GM19397 (cell line): Measurements from ENCODE around the gene ATP4B.

Experiments used
- ATAC-seq: cut with Tn5 transposase; IDR thresholded peaks from one replicate; pipeline ENCODE4 v1.9.1; 2021; ENCODE audit warnings: mild to moderate bottlenecking, moderate library complexity; ENCODE audit not compliant: unreplicated experiment

Gene ATP4B

DNA sequence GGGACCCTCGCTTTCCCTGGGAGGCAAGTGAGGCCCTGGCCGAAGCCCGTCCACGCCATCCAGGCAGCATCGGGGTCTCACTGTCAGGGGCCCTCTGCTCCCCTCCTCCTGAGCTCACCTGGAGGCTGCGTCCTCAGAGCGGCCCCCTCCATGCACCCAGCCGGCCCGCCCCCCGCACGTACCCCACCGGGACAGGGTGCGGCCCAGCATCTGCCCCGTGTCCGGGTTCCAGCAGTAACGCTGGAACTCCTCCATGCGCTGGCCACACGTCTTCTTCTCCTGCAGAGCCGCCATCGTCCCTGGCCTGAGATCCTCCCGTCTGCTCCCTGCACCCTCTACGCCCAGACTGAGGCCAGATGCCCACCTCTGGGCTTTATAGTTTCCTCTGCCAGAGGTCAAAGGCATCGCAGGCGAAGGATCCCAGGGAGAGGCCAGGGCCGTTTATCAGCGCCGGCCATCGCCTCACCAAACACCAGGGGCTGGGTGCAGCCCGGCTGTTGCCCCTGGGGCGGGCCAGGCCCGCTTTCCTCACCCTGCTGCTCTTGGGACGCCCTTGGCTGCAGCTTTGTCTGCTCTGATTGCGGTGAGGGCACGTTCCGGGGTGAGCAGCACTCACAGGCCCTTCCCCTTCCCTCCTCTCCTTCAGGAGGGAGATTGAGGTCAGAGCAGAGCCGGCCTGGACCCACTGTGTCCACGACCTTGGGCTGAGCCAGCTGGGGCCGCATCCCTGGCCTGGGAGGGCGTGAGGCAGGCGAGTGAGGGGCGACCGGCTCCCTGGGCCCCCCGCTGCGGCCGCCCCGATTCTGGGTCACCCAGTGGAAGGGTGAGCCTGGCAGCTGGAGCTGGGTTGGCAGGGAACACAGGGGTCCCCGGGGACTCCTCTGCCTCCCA lies at the start of gene ATP4B:
ATP4B (minus strand) TSS at position 348 of the 891 bp plus-strand sequence; CDS start at position 294, 54 bp downstream.
- ATAC-seq: no peak

DNA sequence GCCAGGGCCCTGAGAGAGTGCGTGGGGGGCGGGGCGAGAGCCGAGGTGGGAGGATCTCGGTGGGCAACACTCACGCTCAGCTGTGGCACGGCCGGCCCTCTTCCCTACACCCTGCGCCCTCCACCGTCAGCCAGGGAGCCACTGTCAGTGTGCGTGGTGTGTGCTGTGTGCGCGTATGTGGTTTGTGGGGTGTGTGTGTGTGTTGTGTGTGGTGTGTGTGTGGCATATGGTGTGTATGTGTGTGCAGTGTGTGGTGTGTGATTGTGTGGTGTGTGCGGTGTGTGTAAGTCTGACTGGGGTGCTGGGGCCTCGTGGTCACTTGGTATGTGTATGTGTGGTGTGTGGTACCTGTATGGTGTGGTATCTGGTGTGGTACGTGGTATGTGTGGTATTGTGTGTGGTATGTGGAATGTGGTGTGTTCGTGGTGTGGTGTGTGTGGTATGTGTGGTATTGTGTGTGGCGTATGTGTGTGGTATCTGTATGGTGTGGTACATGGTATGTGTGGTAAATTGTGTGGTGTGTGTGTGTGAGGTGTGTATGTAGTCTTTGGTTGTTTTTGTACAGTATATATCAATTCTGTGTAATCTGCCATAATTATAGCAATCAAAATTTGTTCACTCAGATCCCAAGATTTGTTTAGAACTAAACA lies 14.1 kb upstream of the ATP4B start:
- no peak for ATAC-seq

DNA sequence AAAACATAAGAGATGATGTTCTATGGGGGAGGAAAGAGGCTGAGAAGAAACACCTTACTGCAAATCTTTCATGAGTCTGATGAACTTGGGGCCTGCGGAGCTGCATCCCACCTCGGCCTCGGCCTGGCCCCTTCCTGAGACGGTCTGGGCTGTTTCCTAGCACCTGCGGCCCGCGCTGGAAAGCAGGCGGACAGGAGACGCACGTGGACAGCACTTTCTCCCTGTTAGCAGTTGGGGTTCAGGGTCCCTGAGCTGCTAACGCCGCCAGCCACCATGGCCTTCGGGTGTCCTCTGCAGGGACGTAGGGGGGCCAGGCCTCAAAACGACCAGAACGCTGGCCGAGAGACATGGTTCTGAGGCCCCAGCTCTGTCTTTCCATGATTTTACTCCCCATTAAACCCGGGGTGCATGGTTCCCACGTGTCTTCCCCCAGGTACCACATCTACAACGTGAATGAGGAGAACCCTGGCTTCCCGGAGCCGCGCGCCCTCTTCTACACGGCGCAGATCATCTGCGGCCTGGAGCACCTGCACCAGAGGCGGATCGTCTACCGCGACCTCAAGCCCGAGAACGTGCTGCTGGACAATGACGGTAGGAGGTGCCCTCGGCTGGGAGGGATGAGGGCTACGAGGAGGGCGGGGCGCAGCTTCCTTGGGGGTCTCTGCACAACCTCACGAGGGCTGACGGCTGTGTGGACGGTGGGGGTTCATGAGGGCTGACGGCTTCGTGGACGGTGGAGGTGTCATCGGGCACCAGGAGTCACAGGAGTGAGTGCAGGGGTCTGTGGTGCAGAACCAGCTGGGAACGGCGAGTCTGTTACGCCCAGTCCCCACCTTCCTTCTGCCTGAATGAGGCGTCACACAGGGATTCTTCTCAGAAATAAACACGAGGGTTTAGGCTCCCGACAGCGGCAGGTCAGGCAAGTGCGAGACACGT lies 13.3 kb upstream of the ATP4B start:
- ATAC-seq: no peak

DNA sequence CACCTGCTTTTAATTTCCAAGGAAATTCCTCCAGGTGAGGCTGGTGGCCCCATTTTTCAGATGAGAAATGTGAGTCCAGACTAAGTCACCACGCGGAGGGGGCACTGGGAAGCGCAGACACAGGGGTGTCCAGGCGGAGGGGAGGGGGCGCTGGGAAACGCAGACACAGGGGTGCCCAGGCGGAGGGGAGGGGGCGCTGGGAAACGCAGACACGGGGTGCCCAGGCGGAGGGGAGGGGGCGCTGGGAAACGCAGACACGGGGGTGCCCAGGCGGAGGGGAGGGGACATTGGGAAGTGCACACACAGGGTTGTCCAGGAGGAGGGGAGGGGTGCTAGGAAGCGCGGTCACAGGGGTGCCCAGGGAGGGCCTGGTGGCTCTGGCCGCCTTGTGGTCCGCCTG lies 12.5 kb upstream of the ATP4B start:
- ATAC-seq: no peak

DNA sequence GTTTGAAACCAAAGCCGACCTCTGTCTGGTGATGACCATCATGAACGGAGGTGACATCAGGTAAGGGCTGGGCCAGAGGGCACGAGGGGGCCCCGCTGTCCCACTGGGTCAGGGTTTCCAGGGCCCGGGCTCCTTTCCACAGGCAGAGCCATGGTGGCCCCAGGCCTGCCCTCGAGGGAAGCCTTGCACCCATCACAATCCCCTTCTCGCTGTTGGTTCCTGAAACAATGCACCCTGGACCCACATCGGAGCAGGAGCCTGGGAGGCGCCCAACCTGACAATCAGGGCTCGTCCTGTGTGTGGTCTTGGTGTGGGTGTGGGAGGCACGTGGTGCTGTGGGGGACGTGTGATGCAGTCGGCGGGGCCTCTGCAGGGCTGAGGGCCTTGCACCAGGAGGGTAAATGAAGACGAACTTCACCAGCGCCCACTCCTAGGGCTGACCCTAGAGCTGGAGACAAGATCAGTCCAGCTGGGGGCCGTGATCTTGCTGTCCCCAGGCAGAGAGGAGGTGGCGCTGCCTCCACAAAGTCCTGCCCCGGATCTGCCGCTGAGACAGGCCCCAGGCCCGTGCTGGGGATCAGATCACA lies 11.8 kb upstream of the ATP4B start:
- ATAC-seq: no peak

DNA sequence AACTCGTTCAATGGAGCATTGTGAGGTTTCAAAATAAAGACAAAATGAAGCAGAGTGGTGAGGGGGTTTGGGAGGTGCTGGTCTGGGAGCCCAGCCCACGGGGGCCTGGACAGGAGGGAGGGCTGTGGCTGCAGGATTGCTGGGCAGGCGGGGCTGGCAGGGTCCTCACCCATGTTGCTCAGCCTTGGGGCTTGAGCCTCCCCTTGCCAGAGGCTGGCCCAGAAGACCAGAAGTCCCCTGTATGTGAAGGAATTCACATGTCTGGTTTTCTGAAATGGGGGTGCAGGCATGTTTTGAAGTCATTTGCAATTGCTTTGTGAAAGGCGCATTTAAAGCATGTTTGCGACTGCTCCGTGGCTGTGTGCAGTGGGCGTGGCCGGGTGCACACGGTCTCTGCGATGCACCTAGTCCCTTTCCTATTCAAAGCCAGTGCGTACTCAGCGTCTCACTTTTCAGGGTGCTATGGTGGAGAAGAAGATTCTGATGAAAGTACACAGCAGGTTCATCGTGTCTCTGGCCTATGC lies 11.3 kb upstream of the ATP4B start:
- ATAC-seq: no peak

DNA sequence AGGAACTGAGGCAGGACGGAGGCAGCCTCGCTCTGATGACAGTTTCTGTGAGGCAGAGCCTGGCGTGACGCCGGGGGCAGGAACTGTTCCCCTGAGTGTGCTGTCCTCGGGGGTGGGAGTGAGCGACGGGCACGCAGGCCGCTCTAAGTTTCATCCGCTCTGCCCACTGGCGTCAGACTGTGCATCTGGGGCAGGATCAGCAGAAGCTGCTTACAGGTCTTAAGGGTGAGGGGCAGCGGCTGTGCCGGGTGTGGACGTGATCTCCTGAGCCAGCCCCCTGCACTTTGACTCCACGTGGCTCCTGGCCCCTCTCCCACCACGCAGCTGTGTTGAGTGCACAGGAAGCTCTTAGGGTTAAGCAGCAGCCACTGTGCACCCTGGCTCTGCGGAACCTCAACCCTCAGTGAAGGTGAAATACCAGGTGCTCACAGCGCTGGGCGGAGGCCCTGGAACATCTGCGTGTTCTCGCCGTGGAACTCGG lies 10.5 kb upstream of the ATP4B start:
- no peak for ATAC-seq

DNA sequence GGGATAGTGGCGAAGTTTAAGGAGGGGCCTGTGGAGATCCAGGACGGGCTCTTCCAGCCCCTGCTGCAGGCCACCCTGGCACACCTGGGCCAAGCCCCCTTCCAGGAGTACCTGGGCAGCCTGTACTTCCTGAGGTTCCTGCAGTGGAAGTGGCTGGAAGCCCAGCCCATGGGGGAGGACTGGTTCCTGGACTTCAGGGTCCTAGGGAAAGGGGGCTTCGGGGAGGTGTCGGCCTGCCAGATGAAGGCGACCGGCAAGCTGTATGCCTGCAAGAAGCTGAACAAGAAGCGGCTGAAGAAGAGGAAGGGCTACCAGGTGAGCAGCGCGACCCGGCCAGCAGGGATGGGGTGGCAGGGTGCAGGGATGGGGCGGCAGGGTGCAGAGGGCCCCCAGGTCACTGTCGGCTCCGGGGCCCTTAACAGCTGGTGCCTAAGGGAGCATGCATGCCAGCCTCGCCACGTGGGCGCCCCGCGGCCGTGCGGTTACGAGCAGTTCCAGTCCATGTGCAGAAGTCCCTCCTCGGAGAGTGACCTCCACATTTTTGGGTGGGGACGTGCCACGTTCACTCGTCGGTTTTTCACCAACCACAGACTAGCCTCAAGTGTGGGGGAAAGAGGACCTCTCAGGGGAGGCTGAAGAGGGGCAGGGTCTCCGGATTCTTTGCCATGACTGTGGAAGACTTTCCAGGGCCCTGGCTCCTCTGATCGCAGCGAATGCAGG lies 9.9 kb upstream of the ATP4B start:
- no peak for ATAC-seq

DNA sequence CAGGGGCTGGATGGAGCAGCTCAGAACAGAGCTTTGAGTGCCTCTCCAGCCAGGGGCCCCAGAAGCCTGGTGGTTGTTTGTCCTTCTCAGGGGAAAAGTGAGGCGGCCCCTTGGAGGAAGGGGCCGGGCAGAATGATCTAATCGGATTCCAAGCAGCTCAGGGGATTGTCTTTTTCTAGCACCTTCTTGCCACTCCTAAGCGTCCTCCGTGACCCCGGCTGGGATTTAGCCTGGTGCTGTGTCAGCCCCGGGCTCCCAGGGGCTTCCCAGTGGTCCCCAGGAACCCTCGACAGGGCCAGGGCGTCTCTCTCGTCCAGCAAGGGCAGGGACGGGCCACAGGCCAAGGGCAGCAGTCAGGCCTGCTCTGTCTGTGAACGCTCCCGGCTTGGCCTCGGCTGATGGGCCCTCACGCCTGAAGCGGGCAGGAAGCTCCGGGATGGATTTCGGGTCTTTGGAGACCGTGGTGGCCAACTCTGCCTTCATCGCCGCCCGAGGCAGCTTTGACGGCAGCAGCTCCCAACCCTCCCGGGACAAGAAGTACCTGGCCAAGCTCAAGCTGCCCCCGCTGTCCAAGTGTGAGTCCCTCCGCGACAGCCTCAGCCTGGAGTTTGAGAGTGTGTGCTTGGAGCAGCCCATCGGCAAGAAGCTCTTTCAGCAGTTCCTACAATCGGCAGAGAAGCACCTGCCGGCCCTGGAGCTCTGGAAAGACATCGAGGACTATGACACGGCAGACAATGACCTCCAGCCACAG lies 9.1 kb upstream of the ATP4B start, which contains the start of gene GRK1:
GRK1 (plus strand) TSS at position 269 of the 751 bp plus-strand sequence; CDS start at position 437, 168 bp downstream.
- no peak for ATAC-seq

DNA sequence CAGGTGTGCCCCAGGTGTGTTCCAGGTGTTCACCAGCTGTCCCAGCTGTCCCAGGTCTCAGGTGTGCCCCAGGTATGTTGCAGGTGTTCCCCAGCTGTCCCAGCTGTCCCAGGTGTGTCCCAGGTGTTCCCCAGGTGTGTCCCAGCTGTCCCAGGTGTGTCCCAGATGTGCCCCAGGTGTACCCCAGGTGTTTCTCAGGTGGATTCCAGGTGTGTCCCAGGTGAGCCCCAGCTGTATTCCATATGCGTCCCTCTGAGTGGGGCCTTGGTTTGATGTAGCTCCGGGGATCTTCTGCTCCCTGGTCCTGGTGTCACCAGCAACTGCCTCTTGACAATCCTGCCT lies 8.3 kb upstream of the ATP4B start:
- no peak for ATAC-seq

DNA sequence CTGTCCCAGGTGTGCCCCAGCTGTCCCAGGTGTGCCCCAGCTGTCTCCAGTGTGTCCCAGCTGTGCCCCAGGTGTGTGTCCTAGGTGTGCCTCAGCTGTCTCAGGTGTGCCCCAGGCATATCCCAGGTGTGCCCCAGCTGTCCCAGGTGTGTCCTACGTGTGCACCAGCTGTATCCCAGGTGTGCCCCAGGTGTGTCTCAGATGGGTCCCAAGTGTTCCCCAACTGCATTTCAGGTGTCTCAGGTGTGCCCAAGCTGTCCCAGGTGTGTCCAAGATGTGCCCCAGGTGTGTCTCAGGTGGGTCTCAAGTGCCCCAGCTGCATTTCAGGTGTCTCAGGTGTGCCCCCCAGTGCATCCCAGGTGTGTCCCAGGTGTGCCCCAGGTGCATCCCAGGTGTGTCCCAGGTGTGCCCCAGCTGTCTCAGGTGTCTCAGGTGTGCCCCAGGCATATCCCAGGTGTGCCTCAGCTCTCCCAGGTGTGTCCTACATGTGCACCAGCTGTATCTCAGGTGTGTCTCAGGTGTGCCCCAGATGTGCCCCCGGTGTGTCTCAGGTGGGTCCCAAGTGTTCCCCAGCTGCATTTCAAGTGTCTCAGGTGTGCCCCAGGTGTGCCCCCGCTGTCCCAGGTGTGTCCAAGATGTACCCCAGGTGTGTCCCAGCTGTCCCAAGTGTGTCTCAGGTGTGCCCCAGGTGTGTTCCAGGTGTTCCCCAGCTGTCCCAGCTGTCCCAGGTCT lies 7.8 kb upstream of the ATP4B start:
- no peak for ATAC-seq

DNA sequence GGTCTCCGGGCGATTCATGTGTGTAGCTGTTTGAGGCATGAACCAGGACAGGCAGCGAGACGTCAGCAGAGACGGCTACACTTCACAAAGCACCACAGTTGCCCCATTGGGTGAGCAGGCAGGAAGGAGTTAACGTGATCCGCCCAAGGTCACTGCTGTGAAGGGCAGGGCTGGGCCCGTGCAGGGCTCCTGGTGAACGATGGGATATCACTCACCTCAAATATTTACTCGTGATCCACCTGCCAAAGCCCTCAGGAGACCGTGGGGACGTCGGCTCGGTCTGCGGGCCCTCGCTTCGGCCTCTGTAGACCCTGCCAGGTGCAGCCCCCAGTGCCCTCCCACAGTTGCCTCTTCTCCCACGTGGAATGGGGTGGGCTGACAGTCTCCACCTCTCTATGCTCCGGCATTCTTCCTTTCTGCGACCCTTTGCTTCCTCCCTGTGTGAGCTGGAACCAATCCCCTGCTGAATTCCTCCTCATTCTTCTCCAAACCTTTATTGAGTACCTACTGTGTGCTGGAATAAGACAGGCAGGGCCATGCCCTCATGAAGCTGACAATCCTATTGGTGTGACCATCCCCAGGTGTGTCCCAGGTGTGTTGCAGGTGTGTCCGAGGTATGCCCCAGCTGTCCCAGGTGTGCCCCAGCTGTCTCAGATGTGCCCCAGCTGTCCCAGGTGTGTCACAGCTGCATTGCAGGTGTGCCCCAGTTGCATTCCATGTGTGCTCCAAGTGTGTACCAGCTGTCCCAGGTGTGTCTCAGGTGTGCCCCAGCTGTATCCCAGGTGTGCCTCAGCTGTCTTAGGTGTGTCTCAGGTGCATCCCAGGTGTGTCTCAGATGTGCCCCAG lies 7.0 kb upstream of the ATP4B start:
- no peak for ATAC-seq

DNA sequence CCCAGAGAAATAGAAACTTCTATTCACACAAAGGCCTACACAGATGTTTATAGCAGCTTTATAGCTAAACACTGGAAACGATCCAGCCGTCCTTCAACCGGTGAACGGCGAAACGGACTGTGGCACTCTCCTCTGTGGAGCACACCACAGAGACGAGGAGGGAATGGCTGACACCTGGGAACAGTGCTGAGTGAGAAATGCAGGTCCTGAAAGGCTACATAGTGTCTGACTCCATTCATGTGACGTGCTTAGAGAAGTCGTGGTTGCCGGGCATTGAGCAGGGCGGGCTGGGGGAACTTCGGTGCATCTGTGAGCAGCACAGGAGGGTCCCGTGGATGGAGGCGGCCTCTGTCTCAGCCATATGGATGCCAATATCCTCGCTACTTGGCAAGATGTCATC lies 5.9 kb upstream of the ATP4B start:
- ATAC-seq: no peak

DNA sequence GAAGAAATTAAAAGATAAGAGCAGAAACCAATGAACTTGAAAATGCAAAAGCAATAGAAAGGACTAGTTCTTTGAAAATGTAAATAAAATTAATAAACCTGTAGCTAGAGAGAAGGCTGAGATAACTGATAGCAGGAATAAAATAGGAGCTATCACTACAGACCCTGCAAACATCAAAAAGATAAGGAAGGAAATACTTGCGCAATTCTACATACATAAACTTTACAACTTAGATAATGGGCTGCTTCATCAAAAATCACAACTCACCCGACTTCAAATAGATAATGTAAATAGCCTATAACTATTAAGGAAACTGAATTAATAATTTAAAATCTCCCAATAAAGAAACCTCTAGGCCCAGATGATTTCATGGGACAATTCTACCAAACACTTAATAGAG lies 3.5 kb upstream of the ATP4B start:
- no peak for ATAC-seq

DNA sequence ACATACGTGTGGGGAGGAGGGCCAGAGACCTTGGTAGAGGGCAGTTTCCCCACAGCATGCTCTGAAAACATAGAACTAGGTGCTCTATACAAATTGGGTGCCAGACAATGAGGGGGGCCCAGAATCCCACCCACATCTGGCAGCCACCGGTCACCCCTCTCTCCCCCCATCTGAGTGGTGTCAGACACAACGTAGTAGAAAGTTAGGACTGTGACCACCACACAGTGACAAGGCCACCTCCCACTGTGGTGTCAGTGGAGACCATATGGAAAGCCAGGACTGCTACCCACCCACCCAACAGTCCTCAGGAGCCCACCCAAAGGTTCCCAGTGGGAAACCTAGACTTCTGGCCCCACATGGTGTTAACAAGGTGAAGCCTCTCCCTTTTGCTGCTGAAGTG lies 2.1 kb upstream of the ATP4B start:
- no peak for ATAC-seq

DNA sequence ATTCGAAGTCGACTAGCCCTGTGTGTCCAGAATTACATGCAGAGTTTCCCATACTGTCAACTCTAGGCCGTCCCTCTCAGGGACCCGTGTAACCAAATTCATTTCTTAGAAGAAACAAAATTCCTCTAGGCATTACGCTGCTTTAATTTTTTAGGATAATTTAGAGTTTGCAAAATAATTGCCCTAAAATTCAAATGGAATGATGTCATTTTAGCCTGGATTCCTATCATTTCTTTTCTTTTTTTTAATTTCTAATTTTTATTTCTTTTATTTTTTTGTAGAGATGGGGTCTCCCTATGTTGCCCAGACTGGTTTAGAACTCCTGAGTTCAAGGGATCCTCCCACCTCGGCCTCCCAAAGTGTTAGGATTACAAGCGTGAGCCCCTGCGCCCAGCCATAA lies 1.3 kb upstream of the ATP4B start:
- ATAC-seq: no peak

DNA sequence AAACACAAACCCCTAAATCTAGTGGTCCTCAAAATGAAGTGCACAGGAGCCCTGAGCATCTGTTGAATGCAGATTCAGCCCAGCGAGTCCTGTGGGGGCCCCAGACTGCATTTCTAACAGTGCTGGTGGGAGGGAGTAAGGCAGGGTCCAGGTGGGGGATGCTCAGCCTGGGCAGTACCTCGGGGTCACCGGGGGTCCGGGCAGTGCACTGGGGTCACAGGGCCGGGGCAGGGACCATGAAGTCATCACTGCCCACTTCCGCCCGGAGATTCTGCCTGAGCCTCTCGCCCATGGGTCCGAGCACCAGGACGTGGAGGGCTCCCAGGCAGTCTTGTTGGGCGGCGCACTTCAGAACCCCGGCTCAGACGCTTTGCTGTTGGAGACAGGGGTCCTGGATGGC lies 838 bp upstream of the ATP4B start:
- ATAC-seq: no peak
